Hippocampal formation (tissue), 2 donors: Measurements from ENCODE around the gene CISD3.

Experiments used
- DNase-seq, 2 donors: peaks; one replicate each; lab custom pipeline; 2025; lab: John Stamatoyannopoulos, UW

CISD3 gene

GRCh38 chr17:38773258-38773657 lies 43.1 kb downstream of the CISD3 start:
- DNase-seq: no peak

GRCh38 chr17:38777641-38778250 lies 47.6 kb downstream of the CISD3 start:
- DNase-seq: no peak

GRCh38 chr17:38779965-38780752 lies 50.0 kb downstream of the CISD3 start:
- no peak for DNase-seq

GRCh38 chr17:38783227-38783626 lies 53.1 kb downstream of the CISD3 start:
- no peak for DNase-seq
